HepG2 (cell line): ENCODE measurements around the gene HEY2. TPM values are rescaled to one million over a fixed set of nuclear protein-coding genes. Genes with fewer than 3 reads are reported as not detected.
A peak's percentile ranks its signal among the peaks of the same experiment; 100 is the strongest.

Source experiments
- BHLHE40 ChIP-seq: IDR thresholded peaks from 2 replicates; pipeline ENCODE4 v1.6.1; 2011; ENCODE audit warnings: low read length, improper control_type of control experiment
- EHMT2 ChIP-seq: fragments of 200-600 bp; sonication (generic); IDR thresholded peaks from 2 replicates; pipeline ENCODE4 v1.7.0; 2017; ENCODE audit warnings: antibody characterized with exemption, low read depth, low read length, borderline replicate concordance
- JUNB ChIP-seq: sonication (generic); formaldehyde crosslinking; IDR thresholded peaks from 2 replicates; pipeline ENCODE4 v1.8.0; 2022; ENCODE audit warnings: missing genetic modification reagents, mild to moderate bottlenecking, borderline replicate concordance
- MTF1 ChIP-seq: sonication (generic); formaldehyde crosslinking; IDR thresholded peaks from 2 replicates; pipeline ENCODE4 v1.5.0; 2020; ENCODE audit warnings: missing genetic modification reagents
- RELA ChIP-seq: sonication (generic); formaldehyde crosslinking; IDR thresholded peaks from 2 replicates; pipeline ENCODE4 v1.4.0; 2020; ENCODE audit warnings: missing genetic modification reagents
- SP2 ChIP-seq: sonication (generic); formaldehyde crosslinking; IDR thresholded peaks from 2 replicates; pipeline ENCODE4 v1.5.1; 2020; ENCODE audit warnings: mild to moderate bottlenecking, missing genetic modification reagents
- ZNF44 ChIP-seq: sonication (generic); formaldehyde crosslinking; IDR thresholded peaks from 2 replicates; pipeline ENCODE4 v1.5.1; 2020; ENCODE audit warnings: mild to moderate bottlenecking, missing genetic modification reagents
- ZNF772 ChIP-seq: sonication (generic); formaldehyde crosslinking; IDR thresholded peaks from 2 replicates; pipeline ENCODE4 v1.5.0; 2020; ENCODE audit warnings: mild to moderate bottlenecking, missing genetic modification reagents
- ZNF792 ChIP-seq: IDR thresholded peaks from 2 replicates; pipeline ENCODE4 v1.6.1; 2016
- ZNF879 ChIP-seq: sonication (generic); formaldehyde crosslinking; IDR thresholded peaks from 2 replicates; pipeline ENCODE4 v1.8.1; 2023; ENCODE audit warnings: missing genetic modification reagents
- polyA plus RNA-seq, 8 experiments: library from polyadenylated mRNA; depleted of rRNA in 3 of 8; stranded (reverse) in 7 of 8; unstranded in 1 of 8; fragments of >200 nt; fragmentation: Illumina TruSeq in 4 of 8; extraction: Trizol in 4 of 8; gene quantifications; 2 replicates each; pipeline versions ENCODE4 v1.2.1 to v1.2.3, GENCODE V29; 2011 to 2016; ENCODE audit warnings: low read depth in 4 of 8, missing spikeins in 1 of 8, mixed read lengths in 1 of 8; ENCODE audit not compliant: insufficient read depth in 1 of 8
- total RNA-seq, 5 experiments: library from RNA; depleted of rRNA; stranded (reverse); fragments of >200 nt; fragmentation: Illumina TruSeq; extraction: Trizol; gene quantifications; 2 replicates each; pipeline ENCODE4 v1.2.3, GENCODE V29; 2016; ENCODE audit warnings: low read depth in 1 of 5
- TF ChIP-seq, protein P1 (sequence below): sonication (generic); formaldehyde crosslinking; conservative IDR thresholded peaks from 2 replicates; pipeline ENCODE4 v1.8.0; 2022; ENCODE audit warnings: missing genetic modification reagents
- TF ChIP-seq, protein P2 (sequence below): sonication (generic); formaldehyde crosslinking; IDR thresholded peaks from 2 replicates; pipeline ENCODE4 v1.9.0; 2022; ENCODE audit warnings: missing genetic modification reagents, mild to moderate bottlenecking, borderline replicate concordance
- TF ChIP-seq, protein P3 (sequence below): sonication (generic); formaldehyde crosslinking; IDR thresholded peaks from 2 replicates; pipeline ENCODE4 v1.4.0; 2020; ENCODE audit warnings: missing genetic modification reagents
- TF ChIP-seq, protein P4 (sequence below): sonication (generic); formaldehyde crosslinking; IDR thresholded peaks from one replicate; pipeline ENCODE4 v1.5.1; 2020; ENCODE audit warnings: mild to moderate bottlenecking, missing genetic modification reagents; ENCODE audit errors: not compliant biosample characterization

The HEY2 gene
- total and polyA plus RNA-seq, 2 of the 13 experiments (the other 11 are each of a cell fraction or from before 2014, with no cell fraction given), result 0.04 TPM

DNA sequence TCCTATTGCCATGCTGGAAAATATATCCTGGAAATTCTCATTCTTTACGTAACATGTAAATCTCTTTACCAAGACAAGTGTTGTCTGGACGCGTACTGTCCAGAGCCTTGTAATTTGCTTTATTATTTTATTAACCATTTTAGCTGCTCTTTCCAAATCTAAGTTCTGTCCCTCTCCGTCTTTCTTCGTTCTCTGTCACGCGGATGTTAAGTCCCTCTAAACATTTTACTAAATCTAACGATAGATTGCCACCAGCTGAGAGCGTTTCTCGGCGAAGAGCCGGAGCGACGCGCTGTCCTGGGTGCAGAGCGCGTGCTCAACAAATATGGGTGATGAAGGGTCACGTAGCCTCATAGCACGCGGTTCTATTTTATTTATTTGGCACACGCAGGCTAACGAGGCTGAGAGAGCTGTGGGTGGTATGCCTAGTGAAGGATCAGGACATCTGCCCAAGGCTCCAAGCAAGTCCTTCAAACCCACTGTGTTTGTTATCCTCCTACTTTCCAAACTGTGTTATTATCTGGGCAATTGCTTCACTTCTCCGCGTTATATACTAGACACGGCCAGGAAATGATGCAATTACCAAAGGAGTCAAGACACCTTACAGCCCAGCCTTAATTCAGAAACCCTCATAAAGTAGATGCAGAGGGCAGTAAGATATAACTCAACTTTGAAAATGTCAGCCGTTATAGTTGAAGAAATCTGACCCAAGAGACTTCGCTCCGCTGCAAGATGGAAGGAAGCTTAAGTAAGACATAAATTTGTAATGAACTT lies 31.3 kb downstream of the HEY2 start (continued):
- TF ChIP-seq MTF1 (no peak), BHLHE40 (no peak), ZNF792 (0 out of 2 replicates have a peak, but pooled peaks have one; percentile 27), SP2 (CRISPR knock-in tag) (no peak), RELA (CRISPR knock-in tag) (no peak), ZNF772 (CRISPR knock-in tag) (peak; percentile 91), ZNF879 (CRISPR knock-in tag) (no peak), EHMT2 (no peak), ZNF44 (CRISPR knock-in tag) (no peak), JUNB (CRISPR knock-in tag) (no peak)
- TF ChIP-seq, protein P1, sequence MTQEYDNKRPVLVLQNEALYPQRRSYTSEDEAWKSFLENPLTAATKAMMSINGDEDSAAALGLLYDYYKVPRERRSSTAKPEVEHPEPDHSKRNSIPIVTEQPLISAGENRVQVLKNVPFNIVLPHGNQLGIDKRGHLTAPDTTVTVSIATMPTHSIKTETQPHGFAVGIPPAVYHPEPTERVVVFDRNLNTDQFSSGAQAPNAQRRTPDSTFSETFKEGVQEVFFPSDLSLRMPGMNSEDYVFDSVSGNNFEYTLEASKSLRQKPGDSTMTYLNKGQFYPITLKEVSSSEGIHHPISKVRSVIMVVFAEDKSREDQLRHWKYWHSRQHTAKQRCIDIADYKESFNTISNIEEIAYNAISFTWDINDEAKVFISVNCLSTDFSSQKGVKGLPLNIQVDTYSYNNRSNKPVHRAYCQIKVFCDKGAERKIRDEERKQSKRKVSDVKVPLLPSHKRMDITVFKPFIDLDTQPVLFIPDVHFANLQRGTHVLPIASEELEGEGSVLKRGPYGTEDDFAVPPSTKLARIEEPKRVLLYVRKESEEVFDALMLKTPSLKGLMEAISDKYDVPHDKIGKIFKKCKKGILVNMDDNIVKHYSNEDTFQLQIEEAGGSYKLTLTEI, result no peak
- TF ChIP-seq, protein P2, sequence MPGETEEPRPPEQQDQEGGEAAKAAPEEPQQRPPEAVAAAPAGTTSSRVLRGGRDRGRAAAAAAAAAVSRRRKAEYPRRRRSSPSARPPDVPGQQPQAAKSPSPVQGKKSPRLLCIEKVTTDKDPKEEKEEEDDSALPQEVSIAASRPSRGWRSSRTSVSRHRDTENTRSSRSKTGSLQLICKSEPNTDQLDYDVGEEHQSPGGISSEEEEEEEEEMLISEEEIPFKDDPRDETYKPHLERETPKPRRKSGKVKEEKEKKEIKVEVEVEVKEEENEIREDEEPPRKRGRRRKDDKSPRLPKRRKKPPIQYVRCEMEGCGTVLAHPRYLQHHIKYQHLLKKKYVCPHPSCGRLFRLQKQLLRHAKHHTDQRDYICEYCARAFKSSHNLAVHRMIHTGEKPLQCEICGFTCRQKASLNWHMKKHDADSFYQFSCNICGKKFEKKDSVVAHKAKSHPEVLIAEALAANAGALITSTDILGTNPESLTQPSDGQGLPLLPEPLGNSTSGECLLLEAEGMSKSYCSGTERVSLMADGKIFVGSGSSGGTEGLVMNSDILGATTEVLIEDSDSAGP (CRISPR knock-in tag), result peak; percentile 39; the same call in 1 of the 2 replicates
- TF ChIP-seq, protein P3, sequence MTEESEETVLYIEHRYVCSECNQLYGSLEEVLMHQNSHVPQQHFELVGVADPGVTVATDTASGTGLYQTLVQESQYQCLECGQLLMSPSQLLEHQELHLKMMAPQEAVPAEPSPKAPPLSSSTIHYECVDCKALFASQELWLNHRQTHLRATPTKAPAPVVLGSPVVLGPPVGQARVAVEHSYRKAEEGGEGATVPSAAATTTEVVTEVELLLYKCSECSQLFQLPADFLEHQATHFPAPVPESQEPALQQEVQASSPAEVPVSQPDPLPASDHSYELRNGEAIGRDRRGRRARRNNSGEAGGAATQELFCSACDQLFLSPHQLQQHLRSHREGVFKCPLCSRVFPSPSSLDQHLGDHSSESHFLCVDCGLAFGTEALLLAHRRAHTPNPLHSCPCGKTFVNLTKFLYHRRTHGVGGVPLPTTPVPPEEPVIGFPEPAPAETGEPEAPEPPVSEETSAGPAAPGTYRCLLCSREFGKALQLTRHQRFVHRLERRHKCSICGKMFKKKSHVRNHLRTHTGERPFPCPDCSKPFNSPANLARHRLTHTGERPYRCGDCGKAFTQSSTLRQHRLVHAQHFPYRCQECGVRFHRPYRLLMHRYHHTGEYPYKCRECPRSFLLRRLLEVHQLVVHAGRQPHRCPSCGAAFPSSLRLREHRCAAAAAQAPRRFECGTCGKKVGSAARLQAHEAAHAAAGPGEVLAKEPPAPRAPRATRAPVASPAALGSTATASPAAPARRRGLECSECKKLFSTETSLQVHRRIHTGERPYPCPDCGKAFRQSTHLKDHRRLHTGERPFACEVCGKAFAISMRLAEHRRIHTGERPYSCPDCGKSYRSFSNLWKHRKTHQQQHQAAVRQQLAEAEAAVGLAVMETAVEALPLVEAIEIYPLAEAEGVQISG, result no peak; the same call in 1 of the 2 replicates
- TF ChIP-seq, protein P4, sequence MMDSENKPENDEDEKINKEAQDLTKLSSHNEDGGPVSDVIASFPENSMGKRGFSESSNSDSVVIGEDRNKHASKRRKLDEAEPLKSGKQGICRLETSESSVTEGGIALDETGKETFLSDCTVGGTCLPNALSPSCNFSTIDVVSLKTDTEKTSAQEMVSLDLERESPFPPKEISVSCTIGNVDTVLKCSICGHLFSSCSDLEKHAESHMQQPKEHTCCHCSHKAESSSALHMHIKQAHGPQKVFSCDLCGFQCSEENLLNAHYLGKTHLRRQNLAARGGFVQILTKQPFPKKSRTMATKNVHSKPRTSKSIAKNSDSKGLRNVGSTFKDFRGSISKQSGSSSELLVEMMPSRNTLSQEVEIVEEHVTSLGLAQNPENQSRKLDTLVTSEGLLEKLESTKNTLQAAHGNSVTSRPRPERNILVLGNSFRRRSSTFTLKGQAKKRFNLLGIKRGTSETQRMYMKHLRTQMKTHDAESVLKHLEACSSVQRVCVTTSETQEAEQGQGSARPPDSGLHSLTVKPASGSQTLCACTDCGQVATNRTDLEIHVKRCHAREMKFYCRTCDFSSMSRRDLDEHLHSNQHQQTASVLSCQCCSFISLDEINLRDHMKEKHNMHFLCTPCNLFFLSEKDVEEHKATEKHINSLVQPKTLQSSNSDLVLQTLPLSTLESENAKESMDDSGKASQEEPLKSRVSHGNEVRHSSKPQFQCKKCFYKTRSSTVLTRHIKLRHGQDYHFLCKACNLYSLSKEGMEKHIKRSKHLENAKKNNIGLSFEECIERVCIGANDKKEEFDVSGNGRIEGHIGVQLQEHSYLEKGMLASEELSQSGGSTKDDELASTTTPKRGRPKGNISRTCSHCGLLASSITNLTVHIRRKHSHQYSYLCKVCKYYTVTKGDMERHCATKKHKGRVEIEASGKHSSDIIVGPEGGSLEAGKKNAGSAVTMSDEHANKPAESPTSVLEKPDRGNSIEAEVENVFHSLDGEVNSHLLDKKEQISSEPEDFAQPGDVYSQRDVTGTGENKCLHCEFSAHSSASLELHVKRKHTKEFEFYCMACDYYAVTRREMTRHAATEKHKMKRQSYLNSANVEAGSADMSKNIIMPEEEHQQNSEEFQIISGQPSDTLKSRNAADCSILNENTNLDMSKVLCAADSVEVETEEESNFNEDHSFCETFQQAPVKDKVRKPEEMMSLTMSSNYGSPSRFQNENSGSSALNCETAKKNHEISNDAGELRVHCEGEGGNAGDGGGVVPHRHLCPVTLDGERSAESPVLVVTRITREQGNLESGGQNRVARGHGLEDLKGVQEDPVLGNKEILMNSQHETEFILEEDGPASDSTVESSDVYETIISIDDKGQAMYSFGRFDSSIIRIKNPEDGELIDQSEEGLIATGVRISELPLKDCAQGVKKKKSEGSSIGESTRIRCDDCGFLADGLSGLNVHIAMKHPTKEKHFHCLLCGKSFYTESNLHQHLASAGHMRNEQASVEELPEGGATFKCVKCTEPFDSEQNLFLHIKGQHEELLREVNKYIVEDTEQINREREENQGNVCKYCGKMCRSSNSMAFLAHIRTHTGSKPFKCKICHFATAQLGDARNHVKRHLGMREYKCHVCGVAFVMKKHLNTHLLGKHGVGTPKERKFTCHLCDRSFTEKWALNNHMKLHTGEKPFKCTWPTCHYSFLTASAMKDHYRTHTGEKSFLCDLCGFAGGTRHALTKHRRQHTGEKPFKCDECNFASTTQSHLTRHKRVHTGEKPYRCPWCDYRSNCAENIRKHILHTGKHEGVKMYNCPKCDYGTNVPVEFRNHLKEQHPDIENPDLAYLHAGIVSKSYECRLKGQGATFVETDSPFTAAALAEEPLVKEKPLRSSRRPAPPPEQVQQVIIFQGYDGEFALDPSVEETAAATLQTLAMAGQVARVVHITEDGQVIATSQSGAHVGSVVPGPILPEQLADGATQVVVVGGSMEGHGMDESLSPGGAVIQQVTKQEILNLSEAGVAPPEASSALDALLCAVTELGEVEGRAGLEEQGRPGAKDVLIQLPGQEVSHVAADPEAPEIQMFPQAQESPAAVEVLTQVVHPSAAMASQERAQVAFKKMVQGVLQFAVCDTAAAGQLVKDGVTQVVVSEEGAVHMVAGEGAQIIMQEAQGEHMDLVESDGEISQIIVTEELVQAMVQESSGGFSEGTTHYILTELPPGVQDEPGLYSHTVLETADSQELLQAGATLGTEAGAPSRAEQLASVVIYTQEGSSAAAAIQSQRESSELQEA (CRISPR knock-in tag), result peak; percentile 74
